T-cell (primary cell): ENCODE results near the gene E2F4. TPM values are rescaled to one million over a fixed set of nuclear protein-coding genes. Genes with fewer than 3 reads are reported as not detected.

Experiments used
- ATAC-seq, 4 experiments: fragments of 200-7000 bp in 3 of 4; fragments of 150-1000 bp in 1 of 4; cut with Tn5 transposase; replicated peaks in 1 of 4; 1 replicate in 3 of 4; 2 replicates in 1 of 4; pipeline ENCODE4 v1.10.0; 2021; ENCODE audit warnings: moderate library complexity in 3 of 4, mild to moderate bottlenecking in 2 of 4, moderate number of reproducible peaks in 1 of 4
- CTCF ChIA-PET, 2 donors: fragments of 300-600 bp; sonication (Branson Sonifier 250); formaldehyde crosslinking; loops; one replicate each; lab custom pipeline; 2022; ENCODE audit warnings: antibody characterized with exemption in 2 of 2; lab: Charles Lee
- POLR2A ChIA-PET, 2 donors: fragments of 300-600 bp; sonication (Branson Sonifier 250); formaldehyde crosslinking; loops; one replicate each; lab custom pipeline; 2022; ENCODE audit warnings: antibody characterized with exemption in 2 of 2; lab: Charles Lee
- DNase-seq, 35 experiments: peaks; one replicate each; pipeline versions ENCODE4 v3.0.0 to v3.0.0-alpha.2; 2013 to 2023
- H3K27ac ChIP-seq: one replicate; pipeline ENCODE4 v1.5.1; 2013; ENCODE audit warnings: low read length
- H3K27me3 ChIP-seq, 2 experiments: replicated peaks in 1 of 2; 1 replicate in 1 of 2; 2 replicates in 1 of 2; pipeline versions ENCODE4 v1.6.1 to v1.7.0; 2013; ENCODE audit warnings: low read length in 1 of 2, mixed read lengths in 1 of 2; ENCODE audit not compliant: control insufficient read depth in 2 of 2, insufficient read depth in 2 of 2; ENCODE audit errors: extremely low read depth in 1 of 2
- H3K36me3 ChIP-seq, 2 donors: 1 replicate in 1 of 2; 2 replicates in 1 of 2; pipeline versions ENCODE4 v1.6.1 to v1.7.0; 2013; ENCODE audit warnings: low read length in 1 of 2; ENCODE audit not compliant: control insufficient read depth in 2 of 2, insufficient read depth in 1 of 2; ENCODE audit errors: extremely low read depth in 1 of 2
- H3K4me1 ChIP-seq, 2 experiments: 1 replicate in 1 of 2; 2 replicates in 1 of 2; pipeline versions ENCODE4 v1.6.1 to v1.7.0; 2013; ENCODE audit warnings: low read length in 2 of 2, mixed read lengths in 1 of 2; ENCODE audit not compliant: insufficient read depth in 2 of 2, control insufficient read depth in 1 of 2; ENCODE audit errors: extremely low read depth in 1 of 2
- H3K4me3 ChIP-seq, 2 donors: 1 replicate in 1 of 2; 2 replicates in 1 of 2; pipeline versions ENCODE4 v1.5.1 to v1.7.0; 2013; ENCODE audit warnings: mild to moderate bottlenecking in 2 of 2, low read length in 1 of 2, moderate library complexity in 1 of 2; ENCODE audit not compliant: control insufficient read depth in 1 of 2; ENCODE audit errors: extremely low read depth in 1 of 2
- H3K9me3 ChIP-seq: 2 replicates; pipeline ENCODE4 v1.7.0; 2013
- H3K27ac Mint-ChIP-seq, 2 donors: one replicate each; pipeline ENCODE4 v1.8.0; 2020 to 2021; ENCODE audit warnings: mild to moderate bottlenecking in 2 of 2, mixed read lengths in 2 of 2
- H3K27me3 Mint-ChIP-seq, 2 donors: one replicate each; pipeline ENCODE4 v1.8.0; 2021 to 2022; ENCODE audit warnings: mixed read lengths in 2 of 2
- H3K36me3 Mint-ChIP-seq: one replicate; pipeline ENCODE4 v1.8.0; 2021; ENCODE audit warnings: mixed read lengths
- H3K4me1 Mint-ChIP-seq, 3 donors: one replicate each; pipeline ENCODE4 v1.8.0; 2020 to 2022; ENCODE audit warnings: mixed read lengths in 3 of 3, mild to moderate bottlenecking in 1 of 3
- H3K4me3 Mint-ChIP-seq, 3 donors: one replicate each; pipeline ENCODE4 v1.8.0; 2020 to 2022; ENCODE audit warnings: mild to moderate bottlenecking in 3 of 3, mixed read lengths in 3 of 3, moderate library complexity in 3 of 3
- H3K9me3 Mint-ChIP-seq, 3 donors: one replicate each; pipeline ENCODE4 v1.8.0; 2020 to 2022; ENCODE audit warnings: mixed read lengths in 3 of 3
- WGBS: methylation state at CpG from one replicate; pipeline ENCODE4 v1.1.5; 2013; ENCODE audit warnings: missing lambda C conversion rate; ENCODE audit not compliant: insufficient coverage; 5-methylcytosine and 5-hydroxymethylcytosine counted together
- total RNA-seq, 35 experiments: library from RNA in 6 of 35; stranded (reverse) in 6 of 35; fragments of 120-200 nt in 1 of 35; gene quantifications; one replicate each; pipeline versions ENCODE4 v1.2.1 to v1.2.4 and lab custom pipeline; 2013 to 2026

Gene E2F4
- total RNA-seq, 5 donors from 2014 or later (not counting 1 experiment from before 2014, with no cell fraction given), result 59.4 to 97.1 (median 83.1) TPM

DNA sequence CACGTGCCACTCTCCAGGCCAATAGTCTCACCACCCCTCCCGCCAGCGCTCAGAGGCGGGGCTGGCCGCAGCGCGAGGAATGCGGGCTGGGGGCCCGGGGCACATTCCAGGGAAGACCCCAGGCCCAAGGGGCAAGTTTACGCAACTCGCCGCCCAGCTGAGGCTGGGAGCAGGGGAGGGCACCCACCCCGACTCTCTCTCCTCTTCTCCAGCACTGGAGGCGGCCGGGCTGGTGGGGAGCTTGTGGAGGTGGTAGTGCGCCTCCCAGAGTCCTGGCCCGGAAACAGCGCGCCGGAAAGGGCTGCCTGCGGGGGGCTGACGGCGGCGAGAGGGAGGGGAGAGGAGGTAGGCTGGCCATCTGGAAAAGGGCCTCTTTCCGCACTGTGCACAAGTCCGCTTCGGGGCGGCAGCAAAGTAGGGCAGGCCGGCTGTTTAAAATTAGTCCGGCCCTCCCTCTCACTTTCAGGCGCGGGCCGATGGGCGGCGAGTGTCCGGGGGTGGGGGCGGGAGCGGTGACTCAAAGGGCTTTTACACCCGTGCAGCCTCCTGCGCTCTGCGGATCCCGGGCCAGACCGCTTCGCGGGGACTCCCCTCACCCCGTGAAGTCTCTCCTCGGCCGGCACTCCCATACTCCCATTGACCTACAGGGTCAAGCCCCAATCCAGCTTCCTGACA, 54.3 kb downstream of the E2F4 start:
- DNase-seq (peak in 15 of 35 experiments; percentile 15 to 58 (median 30)), ATAC-seq (peak in 1 of 4 experiments; percentile 0)
- no peaks in the 10 kb centered on the region for H3K9me3 Mint-ChIP-seq
- Histone ChIP-seq H3K36me3 (peaks cover 0 to 3% of the 10 kb centered on the region in 2 donors), H3K9me3 (no peaks in the 10 kb centered on the region), H3K4me1 (peaks cover 24 to 67% of the 10 kb centered on the region in 2 experiments), H3K27me3 (peaks cover 10 to 13% of the 10 kb centered on the region in 2 experiments), H3K4me3 (peak overlapping the region; percentile 75 to 76), H3K27ac (peak overlapping the region; percentile 88)
- ChIA-PET CTCF (interaction anchor here in 1 of 2 donors (1.6 kb wide), 1 partner anchor 14 kb away, joined by 3 read pairs; no protein-coding TSS in a partner anchor), POLR2A (no interaction called here)
- H3K27me3 Mint-ChIP-seq, result peaks cover 0 to 5% of the 10 kb centered on the region in 2 donors
- H3K27ac Mint-ChIP-seq, result peak overlapping the region; percentile 73 to 76
- WGBS, result 1% methylated on average over 26 of the region's 48 CpGs
- peaks cover 40 to 56% (median 48%) of the 10 kb centered on the region in 3 donors for H3K4me1 Mint-ChIP-seq
- no peaks in the 10 kb centered on the region for H3K36me3 Mint-ChIP-seq
- peak overlapping the region; percentile 83 to 93 (median 88) for H3K4me3 Mint-ChIP-seq

DNA sequence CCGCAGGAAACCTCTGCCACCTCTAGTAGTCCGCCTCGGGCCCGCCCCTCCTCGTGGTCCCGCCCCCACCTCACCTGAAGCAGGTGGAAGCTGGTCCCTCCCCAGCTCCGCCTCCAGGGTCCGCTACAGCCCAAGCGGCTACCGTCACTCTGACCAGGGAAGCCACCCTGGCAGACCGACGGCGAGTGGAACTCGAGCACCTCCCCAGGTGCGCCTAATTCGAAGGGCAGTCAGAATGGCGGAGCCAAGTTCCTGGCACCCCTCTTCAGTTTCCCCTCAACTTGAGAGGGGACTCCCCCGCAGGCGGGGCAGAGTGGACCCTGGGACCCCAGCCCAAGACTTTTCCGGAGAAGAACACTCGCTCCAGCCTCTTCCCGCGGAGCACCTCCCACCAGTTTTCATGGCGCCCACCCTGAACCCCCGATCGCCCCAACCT, 54.8 kb downstream of the E2F4 start:
- Histone ChIP-seq H3K9me3 (no peaks in the 10 kb centered on the region), H3K4me3 (peak overlapping the region; percentile 75 to 76), H3K36me3 (no peaks in the 10 kb centered on the region), H3K27me3 (peaks cover 10 to 14% of the 10 kb centered on the region in 2 experiments), H3K4me1 (peaks cover 24 to 67% of the 10 kb centered on the region in 2 experiments), H3K27ac (peak overlapping the region; percentile 88)
- ChIA-PET POLR2A (no interaction called here), CTCF (interaction anchor here (1.6 to 2.5 kb wide), 2 partner anchors 14 to 20 kb away, joined by 3 to 12 read pairs; partner anchors contain the start of gene TMEM208 (in 1 of the 2))
- DNase-seq (peak in 21 of 35 experiments; percentile 11 to 56 (median 36)), ATAC-seq (peak in 3 of 4 experiments; percentile 4 to 6 (median 4))
- under 1% methylated on average over 26 of the region's 26 CpGs for WGBS
- H3K4me1 Mint-ChIP-seq, result peaks cover 40 to 52% (median 45%) of the 10 kb centered on the region in 3 donors
- H3K27ac Mint-ChIP-seq, result peak overlapping the region; percentile 73 to 76
- H3K4me3 Mint-ChIP-seq, result peak overlapping the region; percentile 83 to 93 (median 88)
- no peaks in the 10 kb centered on the region for H3K9me3 Mint-ChIP-seq
- no peaks in the 10 kb centered on the region for H3K36me3 Mint-ChIP-seq
- peaks cover 0 to 8% of the 10 kb centered on the region in 2 donors for H3K27me3 Mint-ChIP-seq

GRCh38 chr16:67247192-67248072, 55.5 kb downstream of the E2F4 start, which contains the start of gene FHOD1:
Gene FHOD1, minus strand, starts transcription at chr16:67247481. Its CDS starts 71 bp downstream, at chr16:67247410.
- Histone ChIP-seq H3K9me3 (no peaks in the 10 kb centered on the region), H3K27ac (peak within 1 kb of the TSS; percentile 88), H3K4me1 (peaks cover 24 to 65% of the 10 kb centered on the region in 2 experiments), H3K27me3 (peaks cover 10 to 18% of the 10 kb centered on the region in 2 experiments), H3K4me3 (peak within 1 kb of the TSS; percentile 75 to 76), H3K36me3 (no peaks in the 10 kb centered on the region)
- H3K9me3 Mint-ChIP-seq, result no peaks in the 10 kb centered on the region
- peak within 1 kb of the TSS; percentile 81 for H3K27ac Mint-ChIP-seq
- POLR2A ChIA-PET, result interaction anchor here in 1 of 2 donors (1.0 kb wide), 1 partner anchor 20 kb away, joined by 3 read pairs; the partner anchor contains the start of gene TMEM208
- peaks cover 40 to 52% (median 45%) of the 10 kb centered on the region in 3 donors for H3K4me1 Mint-ChIP-seq
- CTCF ChIA-PET, result interaction anchor here in 1 of 2 donors (0.6 to 2.5 kb wide), 5 partner anchors 13 to 683 kb away, joined by 3 to 12 read pairs (median 3); partner anchors contain the start of gene TMEM208
- ATAC-seq (peak; percentile 78 to 84 (median 81)), DNase-seq (peak; percentile 85 to 98 (median 92))
- whole genome bisulfite sequencing, result under 1% methylated on average over 60 of the region's 60 CpGs
- H3K4me3 Mint-ChIP-seq, result peak within 1 kb of the TSS; percentile 83 to 93 (median 88)
- H3K36me3 Mint-ChIP-seq, result no peaks in the 10 kb centered on the region
- H3K27me3 Mint-ChIP-seq, result peaks cover 0 to 9% of the 10 kb centered on the region in 2 donors

GRCh38 chr16:67248073-67248400, 56.1 kb downstream of the E2F4 start:
- H3K27me3 ChIP-seq, result peaks cover 10 to 23% of the 10 kb centered on the region in 2 experiments
- no peaks in the 10 kb centered on the region for H3K36me3 ChIP-seq
- H3K9me3 ChIP-seq, result no peaks in the 10 kb centered on the region
- H3K36me3 Mint-ChIP-seq, result no peaks in the 10 kb centered on the region
- peak in 1 of 35 experiments; percentile 19 for DNase-seq
- H3K4me1 Mint-ChIP-seq, result peaks cover 40 to 49% (median 42%) of the 10 kb centered on the region in 3 donors
- H3K4me3 ChIP-seq, result peak overlapping the region; percentile 75 to 76
- no peaks in the 10 kb centered on the region for H3K9me3 Mint-ChIP-seq
- 12% methylated on average over 6 of the region's 7 CpGs for whole genome bisulfite sequencing
- peak overlapping the region; percentile 83 to 93 (median 88) for H3K4me3 Mint-ChIP-seq
- peaks cover 24 to 64% of the 10 kb centered on the region in 2 experiments for H3K4me1 ChIP-seq
- no peak for ATAC-seq
- peaks cover 0 to 9% of the 10 kb centered on the region in 2 donors for H3K27me3 Mint-ChIP-seq
- no peak overlapping the region for H3K27ac ChIP-seq
- H3K27ac Mint-ChIP-seq, result peak overlapping the region; percentile 81
- ChIA-PET POLR2A (interaction anchor here in 1 of 2 donors (1.0 kb wide), 1 partner anchor 21 kb away, joined by 3 read pairs; the partner anchor contains the start of gene TMEM208), CTCF (interaction anchor here in 1 of 2 donors (0.6 to 2.5 kb wide), 5 partner anchors 13 to 684 kb away, joined by 3 to 12 read pairs (median 3); partner anchors contain the start of gene TMEM208)

Other genes with a start within 250 kb of the E2F4 start
- gene CES3, start 230.9 kb upstream of the E2F4 start, total RNA-seq, result under 1 TPM; 0.10 to 0.88 (median 0.58) TPM
- gene CES4A, start 203.6 kb upstream of the E2F4 start, total RNA-seq, result 10 to 100 TPM; 12.4 to 20.7 (median 17.0) TPM
- 100 to 1,000 TPM in 2 of 5 donors, 10 to 100 TPM in 3; 80.0 to 115 (median 96.5) TPM for gene CBFB, start 163.0 kb upstream of the E2F4 start, total RNA-seq
- 10 to 100 TPM; 19.4 to 23.0 (median 20.1) TPM for gene PHAF1, start 82.2 kb upstream of the E2F4 start, total RNA-seq
- 1 to 10 TPM; 3.0 to 9.5 (median 4.9) TPM for gene B3GNT9, start 41.2 kb upstream of the E2F4 start, total RNA-seq
- gene TRADD, start 32.2 kb upstream of the E2F4 start, total RNA-seq, result 100 to 1,000 TPM in 3 of 5 donors, 10 to 100 TPM in 2; 58.3 to 179 (median 123) TPM
- gene FBXL8, start 32.2 kb upstream of the E2F4 start, total RNA-seq, result 10 to 100 TPM; 18.5 to 69.7 (median 43.7) TPM
- gene HSF4, start 27.4 kb upstream of the E2F4 start, total RNA-seq, result 10 to 100 TPM; 22.3 to 66.3 (median 39.1) TPM
- 1 to 10 TPM; 2.1 to 8.0 (median 5.2) TPM for gene NOL3, start 21.6 kb upstream of the E2F4 start, total RNA-seq
- gene MATCAP1, start 8.2 kb upstream of the E2F4 start, total RNA-seq, result 10 to 100 TPM; 11.3 to 16.5 (median 14.8) TPM
- gene EXOC3L1, start 2.0 kb upstream of the E2F4 start, total RNA-seq, result under 1 TPM in 1 of 5 donors, not detected in 4; 0.25 TPM
- gene ELMO3, start 7.0 kb downstream of the E2F4 start, total RNA-seq, result 10 to 100 TPM in 1 of 5 donors, 1 to 10 TPM in 4; 3.8 to 11.7 (median 8.8) TPM
- gene TMEM208, start 35.0 kb downstream of the E2F4 start, total RNA-seq, result 10 to 100 TPM; 28.5 to 40.3 (median 34.8) TPM
- gene FHOD1, start 55.3 kb downstream of the E2F4 start, total RNA-seq, result 10 to 100 TPM; 31.0 to 92.5 (median 66.2) TPM
- gene SLC9A5, start 56.8 kb downstream of the E2F4 start, total RNA-seq, result 1 to 10 TPM; 1.4 to 2.3 (median 2.2) TPM
- 10 to 100 TPM; 19.4 to 27.5 (median 24.9) TPM for gene PLEKHG4, start 87.4 kb downstream of the E2F4 start, total RNA-seq
- gene KCTD19, start 134.6 kb downstream of the E2F4 start, total RNA-seq, result not detected
- gene LRRC36, start 134.7 kb downstream of the E2F4 start, total RNA-seq, result not detected
- gene TPPP3, start 201.3 kb downstream of the E2F4 start, total RNA-seq, result under 1 TPM in 2 of 5 donors, not detected in 3; 0.18 to 0.23 TPM
- under 1 TPM in 4 of 5 donors, not detected in 1; 0.26 to 0.85 (median 0.47) TPM for gene ZDHHC1, start 224.3 kb downstream of the E2F4 start, total RNA-seq
- gene HSD11B2, start 239.0 kb downstream of the E2F4 start, total RNA-seq, result under 1 TPM in 3 of 5 donors, not detected in 2; 0.20 to 0.32 (median 0.29) TPM